NCI-H1417 (cell line): ENCODE results near the gene ABHD5.

Source experiments
- DNase-seq, 3 experiments: peaks; one replicate each; lab custom pipeline; 2025; lab: John Stamatoyannopoulos, UW

Gene ABHD5

DNA sequence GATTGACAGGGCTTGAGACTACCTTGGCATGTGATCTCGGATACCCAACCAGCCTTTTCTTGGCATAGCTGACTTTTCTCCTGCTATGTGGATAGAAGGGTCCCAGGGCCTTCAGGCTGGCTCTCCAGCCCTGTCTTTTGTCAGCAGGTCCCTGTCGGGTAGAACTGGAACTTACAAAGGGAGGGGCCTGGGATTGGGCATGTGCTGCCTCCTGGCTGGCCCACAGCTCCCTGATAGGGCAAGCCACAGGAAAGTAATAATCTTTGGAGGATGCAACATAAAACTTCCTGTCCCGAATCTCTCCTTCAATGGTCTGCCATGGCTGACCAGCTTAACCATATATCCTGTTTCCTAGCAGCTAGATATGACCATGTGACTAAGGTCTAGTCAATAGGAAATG, 89.1 kb downstream of the ABHD5 start:
- DNase-seq = no peak

GRCh38 chr3:43782541-43782940, 91.8 kb downstream of the ABHD5 start:
- DNase-seq = no peak
